NT2/D1 (cell line): ENCODE data around the gene KRT26.

Experiments
- DNase-seq: peaks from one replicate; pipeline ENCODE4 v3.0.0-alpha.2; 2011; ENCODE audit warnings: low read depth, low spot score
- H3K27me3 ChIP-seq: 2 replicates; pipeline ENCODE4 v1.6.0; 2011; ENCODE audit warnings: mild to moderate bottlenecking; ENCODE audit not compliant: insufficient read length, insufficient read depth
- H3K36me3 ChIP-seq: 2 replicates; pipeline ENCODE4 v1.6.1; 2011; ENCODE audit warnings: mild to moderate bottlenecking, low read length, mixed read lengths; ENCODE audit not compliant: insufficient read depth, insufficient read length
- H3K4me1 ChIP-seq: 2 replicates; pipeline ENCODE4 v1.5.1; 2011; ENCODE audit not compliant: insufficient read depth, insufficient read length
- H3K4me3 ChIP-seq: 2 replicates; pipeline ENCODE4 v1.5.1; 2011; ENCODE audit warnings: low read depth; ENCODE audit not compliant: insufficient read length
- H3K9ac ChIP-seq: 2 replicates; pipeline ENCODE4 v1.6.0; 2011; ENCODE audit warnings: low read depth; ENCODE audit not compliant: insufficient read length
- H3K9me3 ChIP-seq: 2 replicates; pipeline ENCODE4 v1.5.1; 2011; ENCODE audit warnings: mild to moderate bottlenecking, low read length; ENCODE audit not compliant: insufficient read depth
- SUZ12 ChIP-seq: IDR thresholded peaks from 2 replicates; pipeline ENCODE4 v1.6.1; 2011; ENCODE audit not compliant: insufficient read length, insufficient read depth; ENCODE audit errors: extremely low read depth
- YY1 ChIP-seq: IDR thresholded peaks from 2 replicates; pipeline ENCODE4 v1.6.1; 2011; ENCODE audit not compliant: insufficient read length, insufficient read depth
- ZNF274 ChIP-seq: IDR thresholded peaks from 2 replicates; pipeline ENCODE4 v1.6.1; 2011; ENCODE audit warnings: mild to moderate bottlenecking, low read depth, low read length

KRT26 gene

DNA sequence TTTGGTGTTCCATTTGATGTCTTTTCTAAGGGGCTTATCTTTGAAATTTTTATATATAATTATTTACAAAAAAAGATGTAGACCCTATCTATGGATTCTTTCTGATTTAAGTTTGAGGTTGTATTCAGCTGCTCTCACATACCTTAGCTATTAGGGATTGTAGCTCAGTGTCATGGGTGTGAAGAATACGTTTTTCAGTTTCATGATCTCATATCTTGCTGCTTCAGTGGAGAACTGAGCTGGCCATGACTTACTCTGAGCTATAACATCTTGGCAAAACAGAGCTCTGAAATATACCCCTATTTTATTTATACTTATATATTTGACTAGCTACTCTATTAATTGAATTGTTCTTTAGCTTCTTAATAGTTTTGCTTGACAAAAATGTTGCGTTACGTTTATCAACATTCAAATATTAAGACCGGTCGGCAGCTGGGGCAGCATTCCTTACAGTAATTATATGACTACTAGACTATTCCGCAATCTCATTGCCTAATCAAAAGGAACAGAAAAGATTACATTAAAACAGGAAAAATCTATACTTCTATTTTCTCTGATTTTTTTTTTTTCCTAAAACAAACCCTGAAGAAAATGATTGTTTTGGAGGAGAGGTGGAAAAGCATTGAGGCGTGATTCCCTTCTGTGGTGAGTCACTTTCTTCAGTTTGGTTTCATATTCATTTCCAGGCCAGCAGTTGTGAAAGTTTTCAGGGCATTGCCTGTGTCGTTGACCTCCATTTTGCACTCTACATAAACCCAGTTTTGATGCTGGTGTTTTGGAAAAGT lies 44.4 kb downstream of the KRT26 start:
- Histone ChIP-seq H3K36me3 (no peaks in the 10 kb centered on the region), H3K9me3 (0 out of 2 replicates have a peak, but pooled peaks cover 4% of the 10 kb centered on the region), H3K4me1 (no peaks in the 10 kb centered on the region), H3K27me3 (no peaks in the 10 kb centered on the region), H3K4me3 (no peak overlapping the region), H3K9ac (no peak overlapping the region)
- no peak for TF ChIP-seq SUZ12
- TF ChIP-seq YY1 = no peak
- TF ChIP-seq ZNF274 = no peak
- DNase-seq = no peak

DNA sequence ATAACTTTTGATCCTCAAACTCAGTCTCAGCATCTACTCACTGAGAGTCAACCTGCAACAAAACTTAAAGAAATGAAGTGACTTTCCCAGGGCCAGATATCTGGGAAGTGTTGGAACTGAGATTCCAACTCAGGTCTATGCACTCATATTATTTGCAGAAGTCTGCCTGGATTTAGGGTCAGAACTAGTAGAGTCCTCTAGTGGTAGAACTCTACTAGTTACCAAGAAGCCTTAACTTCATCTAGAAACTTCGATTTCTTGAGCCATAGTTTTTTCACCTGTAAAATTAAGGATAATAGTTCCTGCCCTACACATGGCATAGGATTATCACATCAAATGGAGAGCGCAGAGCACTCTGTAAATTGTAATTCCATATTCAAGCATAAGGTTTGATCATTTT lies 45.1 kb downstream of the KRT26 start:
- no peaks in the 10 kb centered on the region for H3K27me3 ChIP-seq
- TF ChIP-seq SUZ12 (no peak), YY1 (no peak), ZNF274 (no peak)
- H3K4me1 ChIP-seq = no peaks in the 10 kb centered on the region
- no peak overlapping the region for H3K9ac ChIP-seq
- H3K36me3 ChIP-seq = no peaks in the 10 kb centered on the region
- 0 out of 2 replicates have a peak, but pooled peaks cover 4% of the 10 kb centered on the region for H3K9me3 ChIP-seq
- no peak for DNase-seq
- H3K4me3 ChIP-seq = no peak overlapping the region

DNA sequence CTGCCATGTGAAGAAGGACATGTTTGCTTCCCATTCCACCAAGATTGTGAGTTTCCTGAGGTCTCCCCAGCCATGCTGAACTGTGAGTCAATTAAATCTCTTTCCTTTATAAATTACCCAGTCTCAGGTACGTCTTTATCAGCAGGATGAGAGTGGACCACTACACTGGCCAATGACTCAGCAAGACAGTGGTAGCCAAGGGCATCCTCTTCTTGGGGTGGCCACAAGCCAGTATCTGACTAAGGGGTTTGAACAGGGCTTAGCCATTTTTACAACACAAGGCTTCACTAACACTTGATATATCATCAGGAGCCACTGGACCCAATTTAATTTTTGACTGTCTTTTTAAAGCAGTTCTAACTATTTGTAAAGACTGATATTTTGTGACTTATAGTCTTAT lies 47.3 kb downstream of the KRT26 start:
- no peak for DNase-seq
- H3K4me3 ChIP-seq = no peak overlapping the region
- H3K9me3 ChIP-seq = 0 out of 2 replicates have a peak, but pooled peaks cover 4% of the 10 kb centered on the region
- H3K9ac ChIP-seq = no peak overlapping the region
- no peaks in the 10 kb centered on the region for H3K4me1 ChIP-seq
- TF ChIP-seq YY1 = no peak
- no peak for TF ChIP-seq ZNF274
- no peak for TF ChIP-seq SUZ12
- no peaks in the 10 kb centered on the region for H3K27me3 ChIP-seq
- H3K36me3 ChIP-seq = no peaks in the 10 kb centered on the region

DNA sequence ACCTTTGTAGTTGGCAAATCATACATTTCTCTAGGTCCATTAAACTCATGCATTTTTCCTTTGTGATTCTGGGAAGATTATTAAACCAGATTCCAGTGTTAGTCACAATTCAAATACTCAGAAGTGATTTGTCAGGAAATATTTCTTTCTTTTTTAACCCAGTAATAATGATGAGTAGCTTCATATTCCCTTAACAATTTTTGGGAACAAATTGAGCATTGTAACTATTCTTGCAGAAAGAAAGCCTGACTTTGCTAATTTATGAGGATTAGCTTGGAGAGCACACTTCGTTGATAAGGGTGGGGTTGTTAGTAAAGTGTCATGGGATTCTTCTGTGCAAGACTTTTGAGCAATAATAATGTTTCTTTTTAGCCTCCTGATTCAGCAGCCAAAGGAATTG lies 49.8 kb downstream of the KRT26 start:
- no peaks in the 10 kb centered on the region for H3K27me3 ChIP-seq
- no peak overlapping the region for H3K9ac ChIP-seq
- TF ChIP-seq SUZ12 = no peak
- TF ChIP-seq YY1 = no peak
- TF ChIP-seq ZNF274 = no peak
- DNase-seq = no peak
- 0 out of 2 replicates have a peak, but pooled peaks cover 4% of the 10 kb centered on the region for H3K9me3 ChIP-seq
- H3K36me3 ChIP-seq = no peaks in the 10 kb centered on the region
- H3K4me1 ChIP-seq = no peaks in the 10 kb centered on the region
- H3K4me3 ChIP-seq = no peak overlapping the region

DNA sequence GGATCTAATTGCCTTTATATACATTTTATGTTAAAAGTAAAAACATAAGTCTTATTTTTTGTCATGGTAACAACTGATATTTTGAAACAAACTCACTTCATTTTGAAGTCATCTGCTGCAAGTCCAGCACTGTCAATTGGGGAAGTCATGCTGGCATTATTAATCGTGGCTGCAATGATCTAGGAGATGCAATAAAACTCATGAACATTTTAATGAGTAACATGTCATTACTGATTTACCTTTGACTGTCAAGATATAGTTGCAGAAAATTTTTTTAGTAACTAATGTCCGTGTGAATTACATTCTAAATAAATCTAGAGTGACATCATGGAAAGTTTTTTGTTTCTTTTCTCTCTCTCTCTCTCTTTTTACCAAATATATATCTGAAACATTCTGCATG lies 51.1 kb downstream of the KRT26 start:
- Histone ChIP-seq H3K4me1 (no peaks in the 10 kb centered on the region), H3K9me3 (0 out of 2 replicates have a peak, but pooled peaks cover 4% of the 10 kb centered on the region), H3K9ac (no peak overlapping the region), H3K36me3 (no peaks in the 10 kb centered on the region), H3K27me3 (no peaks in the 10 kb centered on the region), H3K4me3 (no peak overlapping the region)
- no peak for DNase-seq
- TF ChIP-seq SUZ12 (no peak), ZNF274 (no peak), YY1 (no peak)

DNA sequence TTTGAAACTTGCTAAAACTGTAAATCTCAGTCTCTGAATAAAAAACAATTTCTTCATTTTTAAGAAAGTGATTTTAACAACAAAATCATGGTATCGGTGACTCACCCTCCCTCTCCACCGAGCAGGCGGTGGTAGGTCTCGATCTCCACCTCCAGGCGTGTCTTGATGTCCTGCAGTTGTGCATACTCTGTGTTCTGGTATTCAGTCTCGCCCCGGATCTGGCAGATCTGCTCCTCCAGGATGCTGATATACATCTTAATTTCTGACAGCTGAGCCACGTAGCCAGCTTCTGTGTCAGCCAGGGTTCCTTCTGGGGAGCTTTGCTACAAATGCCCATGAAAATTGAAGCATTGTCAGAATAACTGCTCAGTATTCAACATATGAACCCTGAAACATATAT lies 53.1 kb downstream of the KRT26 start:
- Histone ChIP-seq H3K9ac (no peak overlapping the region), H3K4me1 (no peaks in the 10 kb centered on the region), H3K4me3 (no peak overlapping the region), H3K27me3 (no peaks in the 10 kb centered on the region), H3K36me3 (no peaks in the 10 kb centered on the region), H3K9me3 (no peaks in the 10 kb centered on the region)
- no peak for DNase-seq
- TF ChIP-seq SUZ12 (no peak), YY1 (no peak), ZNF274 (no peak)

DNA sequence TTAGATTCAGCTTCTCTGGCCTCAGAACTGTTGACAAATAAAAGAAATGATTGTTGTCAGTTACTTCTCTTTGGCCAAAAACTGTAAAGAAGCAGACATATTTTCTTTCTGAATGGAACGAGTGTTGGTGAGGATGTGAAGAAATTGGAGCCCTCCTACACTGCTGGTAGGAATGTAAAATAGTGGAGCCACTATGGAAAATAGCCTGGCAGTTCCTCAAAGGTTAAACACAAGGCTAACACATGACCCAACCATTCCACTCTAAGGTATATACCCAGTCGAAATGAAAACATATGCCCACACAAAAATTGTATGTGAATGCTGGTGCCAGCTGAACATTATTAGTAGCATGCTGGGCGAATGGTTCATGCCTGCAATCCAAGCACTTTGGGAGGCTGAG lies 54.2 kb downstream of the KRT26 start:
- H3K27me3 ChIP-seq = no peaks in the 10 kb centered on the region
- TF ChIP-seq SUZ12 = no peak
- no peak for TF ChIP-seq YY1
- TF ChIP-seq ZNF274 = no peak
- no peak overlapping the region for H3K4me3 ChIP-seq
- H3K9ac ChIP-seq = no peak overlapping the region
- no peaks in the 10 kb centered on the region for H3K36me3 ChIP-seq
- no peaks in the 10 kb centered on the region for H3K4me1 ChIP-seq
- DNase-seq = no peak
- H3K9me3 ChIP-seq = no peaks in the 10 kb centered on the region; the same call in 1 of the 2 replicates
